K562 (cell line): ENCODE data around the gene RWDD3. TPM values are rescaled to one million over a fixed set of nuclear protein-coding genes. Genes with fewer than 3 reads are reported as not detected.

Experiments
- ATAC-seq: fragments of 200-7000 bp; cut with Tn5 transposase; 3 replicates; pipeline ENCODE4 v1.9.1; 2020; ENCODE audit warnings: moderate library complexity
- BruUV-seq: library from RNA; stranded (reverse); fragments of 400-500 nt; replicated peaks from 2 replicates; lab custom pipeline; 2021; lab: Mats Ljungman, UMichigan
- CTCF ChIA-PET: fragments of 300-600 bp; formaldehyde crosslinking; extraction: SDS; loops from one replicate; lab custom pipeline; 2021; ENCODE audit warnings: low intra/inter-chr PET ratio; lab: Yijun Ruan, JAX
- POLR2A ChIA-PET: fragments of 300-600, 350-650 bp; sonication (Branson Sonifier 250); formaldehyde crosslinking; extraction: SDS; loops from one replicate; lab custom pipeline; 2021; ENCODE audit warnings: antibody characterized with exemption, inconsistent platforms; lab: Yijun Ruan, JAX
- DNase-seq, 4 experiments: peaks; one replicate each; pipeline versions ENCODE4 v3.0.0 to v3.0.0-alpha.2; 2011 to 2018; ENCODE audit warnings: low spot score in 3 of 4, mixed read lengths in 3 of 4; ENCODE audit errors: extremely low read depth in 1 of 4
- FAIRE-seq: peaks from 2 replicates; lab custom pipeline; 2011; peaks lifted over from hg19 to GRCh38; lab: Jason Lieb, UNC
- H2AFZ ChIP-seq: 2 replicates; pipeline ENCODE4 v1.6.0; 2011; ENCODE audit warnings: low read depth, low read length, control low read depth, inconsistent platforms
- H3K27ac ChIP-seq: fragments of 200-600 bp; 3 replicates; pipeline ENCODE4 v1.8.0; 2011; ENCODE audit warnings: low read depth, mild to moderate bottlenecking, control low read depth, inconsistent platforms, low read length, moderate library complexity, mixed read lengths; ENCODE audit errors: extremely low read depth
- H3K27me3 ChIP-seq, 2 experiments: fragments of 300-600 bp in 1 of 2; 2 replicates in 1 of 2; 3 replicates in 1 of 2; pipeline versions ENCODE4 v1.6.0 to v1.8.0; 2011; ENCODE audit warnings: inconsistent platforms in 2 of 2, low read length in 2 of 2, mild to moderate bottlenecking in 1 of 2, mixed read lengths in 1 of 2, moderate library complexity in 1 of 2; ENCODE audit not compliant: control insufficient read depth in 2 of 2, insufficient read depth in 2 of 2
- H3K36me3 ChIP-seq: fragments of 300-600 bp; 3 replicates; pipeline ENCODE4 v1.8.0; 2011; ENCODE audit warnings: mild to moderate bottlenecking, low read length, inconsistent platforms; ENCODE audit not compliant: control insufficient read depth, insufficient read depth
- H3K4me1 ChIP-seq, 2 experiments: fragments of 200-600 bp in 1 of 2; replicated peaks in 1 of 2; 2 replicates in 1 of 2; 3 replicates in 1 of 2; pipeline versions ENCODE4 v1.5.1 to v1.8.0; 2011; ENCODE audit warnings: inconsistent platforms in 2 of 2, low read length in 2 of 2, mild to moderate bottlenecking in 1 of 2, mixed read lengths in 1 of 2, moderate library complexity in 1 of 2; ENCODE audit not compliant: control insufficient read depth in 2 of 2, insufficient read depth in 2 of 2
- H3K4me2 ChIP-seq: 2 replicates; pipeline ENCODE4 v1.6.1; 2011; ENCODE audit warnings: low read length, control low read depth, inconsistent platforms, mixed read lengths; ENCODE audit not compliant: insufficient read depth
- H3K4me3 ChIP-seq: fragments of 200-600 bp; sonication (generic), shearing (Covaris generic); 2 replicates; pipeline ENCODE4 v1.5.1; 2016; ENCODE audit warnings: control low read depth, inconsistent platforms
- H3K79me2 ChIP-seq: fragments of 200-600 bp; 3 replicates; pipeline ENCODE4 v1.8.0; 2011; ENCODE audit warnings: low read length, inconsistent platforms; ENCODE audit not compliant: control insufficient read depth, insufficient read depth
- H3K9ac ChIP-seq, 2 experiments: 2 replicates each; pipeline versions ENCODE4 v1.6.0 to v1.6.1; 2011; ENCODE audit warnings: low read depth in 2 of 2, low read length in 2 of 2, control low read depth in 1 of 2, inconsistent platforms in 1 of 2, mild to moderate bottlenecking in 1 of 2, mixed read lengths in 1 of 2; ENCODE audit not compliant: insufficient read depth in 1 of 2
- H3K9me1 ChIP-seq: one replicate; pipeline ENCODE4 v1.6.0; 2011; ENCODE audit warnings: inconsistent platforms, mild to moderate bottlenecking, low read length, moderate library complexity; ENCODE audit not compliant: control insufficient read depth, insufficient read depth
- H3K9me3 ChIP-seq: replicated peaks from 2 replicates; pipeline ENCODE4 v1.5.1; 2011; ENCODE audit warnings: low read depth, low read length, inconsistent platforms; ENCODE audit not compliant: control insufficient read depth, insufficient read depth
- H4K20me1 ChIP-seq: replicated peaks from 2 replicates; pipeline ENCODE4 v1.6.1; 2011; ENCODE audit warnings: low read length, inconsistent platforms, mixed read lengths; ENCODE audit not compliant: control insufficient read depth, insufficient read depth
- CBX1 ChIP-seq: sonication (generic); IDR thresholded peaks from 2 replicates; pipeline ENCODE4 v1.6.1; 2016; ENCODE audit warnings: antibody characterized with exemption, low read depth, mild to moderate bottlenecking
- CBX2 ChIP-seq: fragments of 200-600 bp; sonication (generic); IDR thresholded peaks from one replicate; pipeline ENCODE4 v1.6.1; 2012; ENCODE audit warnings: mild to moderate bottlenecking, low read length, inconsistent platforms; ENCODE audit not compliant: insufficient read depth, poor library complexity, severe bottlenecking
- E2F1 ChIP-seq: sonication (generic); formaldehyde crosslinking; IDR thresholded peaks from 2 replicates; pipeline ENCODE4 v1.8.1; 2023; ENCODE audit warnings: mild to moderate bottlenecking, missing genetic modification reagents, moderate library complexity
- ERF ChIP-seq: fragments of 450-650 bp; formaldehyde crosslinking; IDR thresholded peaks from 2 replicates; pipeline ENCODE4 v1.4.0; 2020; ENCODE audit warnings: mild to moderate bottlenecking, mixed read lengths
- FOXA3 ChIP-seq, 2 experiments: fragments of 450-650 bp in 1 of 2; sonication (generic) in 1 of 2; formaldehyde crosslinking; IDR thresholded peaks in 1 of 2; conservative IDR thresholded peaks in 1 of 2; 2 replicates each; pipeline versions ENCODE4 v1.4.0 to v1.8.0; 2020 to 2022; ENCODE audit warnings: mild to moderate bottlenecking in 2 of 2, missing genetic modification reagents in 1 of 2
- HMG20B ChIP-seq: fragments of 250-450 bp; sonication (Bioruptor Pico); IDR thresholded peaks from 2 replicates; pipeline ENCODE4 v1.5.0; 2021; ENCODE audit warnings: mild to moderate bottlenecking
- MAFF ChIP-seq: IDR thresholded peaks from 2 replicates; pipeline ENCODE4 v1.6.1; 2012; ENCODE audit warnings: low read length, improper control_type of control experiment
- NELFE ChIP-seq: IDR thresholded peaks from 2 replicates; pipeline ENCODE4 v1.6.1; 2011; ENCODE audit warnings: mild to moderate bottlenecking; ENCODE audit not compliant: insufficient read depth, insufficient read length
- POLR2AphosphoS5 ChIP-seq: IDR thresholded peaks from 2 replicates; pipeline ENCODE4 v1.6.1; 2011; ENCODE audit warnings: mild to moderate bottlenecking, low read depth, low read length, moderate library complexity; ENCODE audit not compliant: control insufficient read depth, insufficient read depth
- PTBP1 ChIP-seq: fragments of 200-400 bp; formaldehyde crosslinking; IDR thresholded peaks from 2 replicates; pipeline ENCODE4 v1.6.1; 2017; ENCODE audit warnings: low read depth, low read length
- SMARCC2 ChIP-seq: fragments of 450-650 bp; IDR thresholded peaks from 2 replicates; pipeline ENCODE4 v1.6.1; 2017; ENCODE audit warnings: antibody characterized with exemption, moderate library complexity, mild to moderate bottlenecking, low read depth
- TAF1 ChIP-seq: IDR thresholded peaks from 2 replicates; pipeline ENCODE4 v1.6.1; 2011; ENCODE audit warnings: mild to moderate bottlenecking, low read length, moderate library complexity; ENCODE audit not compliant: insufficient read depth, control insufficient read depth, severe bottlenecking; ENCODE audit errors: extremely low read depth
- TGIF2 ChIP-seq: sonication (generic); formaldehyde crosslinking; IDR thresholded peaks from 2 replicates; pipeline ENCODE4 v1.8.1; 2022; ENCODE audit warnings: mild to moderate bottlenecking, missing genetic modification reagents, moderate library complexity
- XRCC3 ChIP-seq: fragments of 450-650 bp; IDR thresholded peaks from 2 replicates; pipeline ENCODE4 v1.6.1; 2017; ENCODE audit warnings: mild to moderate bottlenecking, moderate library complexity
- ZNF717 ChIP-seq: fragments of 250-450 bp; sonication (Bioruptor Pico); IDR thresholded peaks from 2 replicates; pipeline ENCODE4 v1.5.0; 2021
- WGBS: fragments of 100-300 bp; shearing (Covaris generic); methylation state at CpG from one replicate; pipeline ENCODE4 v1.1.6; 2016; ENCODE audit warnings: low coverage, mixed read lengths; ENCODE audit not compliant: insufficient coverage; ENCODE audit errors: missing lambda C conversion rate; 5-methylcytosine and 5-hydroxymethylcytosine counted together
- in situ Hi-C: fragments of 300-500 bp; cut with MboI; formaldehyde crosslinking; loops from 4 replicates; pipeline ENCODE4 v1.15.0; 2018; ENCODE audit warnings: inconsistent platforms, mixed read lengths
- intact Hi-C: fragments of 100-400 bp; cut with micrococcal nuclease; formaldehyde crosslinking; loops from 2 replicates; pipeline ENCODE4 v1.14.2; 2022
- polyA plus RNA-seq, 8 experiments: library from polyadenylated mRNA; depleted of rRNA in 4 of 8; stranded (reverse) in 5 of 8; unstranded in 3 of 8; fragments of >200 nt; fragmentation: Nextera tagmentation in 2 of 8; fragmentation: Illumina TruSeq in 1 of 8; extraction: Ambion mirVana in 2 of 8; extraction: Trizol in 1 of 8; gene quantifications; 2 replicates each; pipeline versions ENCODE4 v1.2.1 to v1.2.3, GENCODE V29; 2011 to 2014; ENCODE audit warnings: inconsistent platforms in 1 of 8, missing spikeins in 1 of 8
- total RNA-seq, 7 experiments: library from RNA; depleted of rRNA in 6 of 7; stranded (reverse); fragments of >200 nt in 6 of 7; fragmentation: Illumina TruSeq in 2 of 7; extraction: Trizol in 2 of 7; gene quantifications; 2 replicates each; pipeline versions ENCODE4 v1.2.1 to v1.2.3, GENCODE V29; 2011 to 2021; ENCODE audit warnings: low replicate concordance in 1 of 7
- TF ChIP-seq, protein P1 (sequence below): fragments of 450-650 bp; IDR thresholded peaks from 2 replicates; pipeline ENCODE4 v1.6.1; 2016; ENCODE audit warnings: borderline replicate concordance
- TF ChIP-seq, protein P2 (sequence below): sonication (generic); formaldehyde crosslinking; IDR thresholded peaks from 2 replicates; pipeline ENCODE4 v1.8.0; 2023; ENCODE audit warnings: mild to moderate bottlenecking, missing genetic modification reagents
- TF ChIP-seq, protein P3 (sequence below): fragments of 250-450 bp; sonication (Bioruptor Pico); IDR thresholded peaks from 2 replicates; pipeline ENCODE4 v1.4.0; 2020

RWDD3 gene
- total and polyA plus RNA-seq, 9 of the 15 experiments (the other 6 are each of a cell fraction or from before 2014, with no cell fraction given), result 21.6 to 65.0 (median 34.9) TPM

- Histone ChIP-seq H3K36me3 (no peaks in the 10 kb centered on the region), H4K20me1 (no peaks in the 10 kb centered on the region), H3K27me3 (no peaks in the 10 kb centered on the region), H3K27ac (no peak overlapping the region), H3K9ac (no peak overlapping the region), H2AFZ (no peak overlapping the region), H3K4me3 (no peak overlapping the region), H3K79me2 (no peaks in the 10 kb centered on the region), H3K9me1 (no peaks in the 10 kb centered on the region), H3K9me3 (no peaks in the 10 kb centered on the region), H3K4me1 (no peaks in the 10 kb centered on the region; a peak in 1 of 5 replicates), H3K4me2 (no peak overlapping the region)
- no TSS peak for BruUV-seq
- intact Hi-C loops (loop anchor here (1.0 kb wide), 1 partner anchor 16 kb away; no protein-coding TSS in a partner anchor), in situ Hi-C loops (no loop called here)
- POLR2A ChIA-PET, result interaction anchor here (1.3 kb wide), 1 partner anchor 27 kb away, joined by 3 read pairs; no protein-coding TSS in a partner anchor
- FAIRE-seq (no peak), DNase-seq (no peak), ATAC-seq (no peak)
- CTCF ChIA-PET, result no interaction called here
- 42% methylated on average over 2 of the region's 2 CpGs for WGBS
- TF ChIP-seq, protein P1, sequence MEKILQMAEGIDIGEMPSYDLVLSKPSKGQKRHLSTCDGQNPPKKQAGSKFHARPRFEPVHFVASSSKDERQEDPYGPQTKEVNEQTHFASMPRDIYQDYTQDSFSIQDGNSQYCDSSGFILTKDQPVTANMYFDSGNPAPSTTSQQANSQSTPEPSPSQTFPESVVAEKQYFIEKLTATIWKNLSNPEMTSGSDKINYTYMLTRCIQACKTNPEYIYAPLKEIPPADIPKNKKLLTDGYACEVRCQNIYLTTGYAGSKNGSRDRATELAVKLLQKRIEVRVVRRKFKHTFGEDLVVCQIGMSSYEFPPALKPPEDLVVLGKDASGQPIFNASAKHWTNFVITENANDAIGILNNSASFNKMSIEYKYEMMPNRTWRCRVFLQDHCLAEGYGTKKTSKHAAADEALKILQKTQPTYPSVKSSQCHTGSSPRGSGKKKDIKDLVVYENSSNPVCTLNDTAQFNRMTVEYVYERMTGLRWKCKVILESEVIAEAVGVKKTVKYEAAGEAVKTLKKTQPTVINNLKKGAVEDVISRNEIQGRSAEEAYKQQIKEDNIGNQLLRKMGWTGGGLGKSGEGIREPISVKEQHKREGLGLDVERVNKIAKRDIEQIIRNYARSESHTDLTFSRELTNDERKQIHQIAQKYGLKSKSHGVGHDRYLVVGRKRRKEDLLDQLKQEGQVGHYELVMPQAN, result no peak
- no peak for TF ChIP-seq FOXA3 (CRISPR knock-in tag; conservative IDR thresholded peaks at IDR 0.05 in 1 of 2, IDR thresholded peaks at IDR 0.05 in 1 of 2)
- no peak for TF ChIP-seq CBX1
- no peak for TF ChIP-seq NELFE
- no peak for TF ChIP-seq HMG20B (CRISPR knock-in tag)
- TF ChIP-seq XRCC3, result no peak
- no peak for TF ChIP-seq POLR2AphosphoS5
- no peak for TF ChIP-seq CBX2
- no peak for TF ChIP-seq ZNF717
- TF ChIP-seq, protein P2, sequence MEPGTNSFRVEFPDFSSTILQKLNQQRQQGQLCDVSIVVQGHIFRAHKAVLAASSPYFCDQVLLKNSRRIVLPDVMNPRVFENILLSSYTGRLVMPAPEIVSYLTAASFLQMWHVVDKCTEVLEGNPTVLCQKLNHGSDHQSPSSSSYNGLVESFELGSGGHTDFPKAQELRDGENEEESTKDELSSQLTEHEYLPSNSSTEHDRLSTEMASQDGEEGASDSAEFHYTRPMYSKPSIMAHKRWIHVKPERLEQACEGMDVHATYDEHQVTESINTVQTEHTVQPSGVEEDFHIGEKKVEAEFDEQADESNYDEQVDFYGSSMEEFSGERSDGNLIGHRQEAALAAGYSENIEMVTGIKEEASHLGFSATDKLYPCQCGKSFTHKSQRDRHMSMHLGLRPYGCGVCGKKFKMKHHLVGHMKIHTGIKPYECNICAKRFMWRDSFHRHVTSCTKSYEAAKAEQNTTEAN (CRISPR knock-in tag), result no peak
- no peak for TF ChIP-seq MAFF
- TF ChIP-seq, protein P3, sequence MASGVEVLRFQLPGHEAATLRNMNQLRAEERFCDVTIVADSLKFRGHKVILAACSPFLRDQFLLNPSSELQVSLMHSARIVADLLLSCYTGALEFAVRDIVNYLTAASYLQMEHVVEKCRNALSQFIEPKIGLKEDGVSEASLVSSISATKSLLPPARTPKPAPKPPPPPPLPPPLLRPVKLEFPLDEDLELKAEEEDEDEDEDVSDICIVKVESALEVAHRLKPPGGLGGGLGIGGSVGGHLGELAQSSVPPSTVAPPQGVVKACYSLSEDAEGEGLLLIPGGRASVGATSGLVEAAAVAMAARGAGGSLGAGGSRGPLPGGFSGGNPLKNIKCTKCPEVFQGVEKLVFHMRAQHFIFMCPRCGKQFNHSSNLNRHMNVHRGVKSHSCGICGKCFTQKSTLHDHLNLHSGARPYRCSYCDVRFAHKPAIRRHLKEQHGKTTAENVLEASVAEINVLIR (CRISPR knock-in tag), result no peak
- TF ChIP-seq PTBP1, result no peak
- no peak for TF ChIP-seq SMARCC2
- no peak for TF ChIP-seq TAF1
- no peak for TF ChIP-seq E2F1
- no peak for TF ChIP-seq ERF (CRISPR knock-in tag)
- TF ChIP-seq TGIF2 (CRISPR knock-in tag), result no peak
Observed at GRCh38 chr1:95222629-95223028, 11.4 kb upstream of the RWDD3 start.
